Activated CD4-positive, alpha-beta T cell treated with anti-CD3 and anti-CD28 coated beads, Interleukin-2, amount 50 U/mL, for 24 hours (primary cell): ENCODE data around the gene SEC23B.
"Not testable (repeated sequence)": the region's sequence is repeated elsewhere in the genome, so short reads cannot be mapped to it uniquely, and the experiment has no call there.

Experiments
- DNase-seq, 2 donors: peaks; one replicate each; pipeline ENCODE4 v3.0.0-alpha.2; 2020; ENCODE audit warnings: low read depth in 1 of 2, low spot score in 1 of 2

The SEC23B gene

DNA sequence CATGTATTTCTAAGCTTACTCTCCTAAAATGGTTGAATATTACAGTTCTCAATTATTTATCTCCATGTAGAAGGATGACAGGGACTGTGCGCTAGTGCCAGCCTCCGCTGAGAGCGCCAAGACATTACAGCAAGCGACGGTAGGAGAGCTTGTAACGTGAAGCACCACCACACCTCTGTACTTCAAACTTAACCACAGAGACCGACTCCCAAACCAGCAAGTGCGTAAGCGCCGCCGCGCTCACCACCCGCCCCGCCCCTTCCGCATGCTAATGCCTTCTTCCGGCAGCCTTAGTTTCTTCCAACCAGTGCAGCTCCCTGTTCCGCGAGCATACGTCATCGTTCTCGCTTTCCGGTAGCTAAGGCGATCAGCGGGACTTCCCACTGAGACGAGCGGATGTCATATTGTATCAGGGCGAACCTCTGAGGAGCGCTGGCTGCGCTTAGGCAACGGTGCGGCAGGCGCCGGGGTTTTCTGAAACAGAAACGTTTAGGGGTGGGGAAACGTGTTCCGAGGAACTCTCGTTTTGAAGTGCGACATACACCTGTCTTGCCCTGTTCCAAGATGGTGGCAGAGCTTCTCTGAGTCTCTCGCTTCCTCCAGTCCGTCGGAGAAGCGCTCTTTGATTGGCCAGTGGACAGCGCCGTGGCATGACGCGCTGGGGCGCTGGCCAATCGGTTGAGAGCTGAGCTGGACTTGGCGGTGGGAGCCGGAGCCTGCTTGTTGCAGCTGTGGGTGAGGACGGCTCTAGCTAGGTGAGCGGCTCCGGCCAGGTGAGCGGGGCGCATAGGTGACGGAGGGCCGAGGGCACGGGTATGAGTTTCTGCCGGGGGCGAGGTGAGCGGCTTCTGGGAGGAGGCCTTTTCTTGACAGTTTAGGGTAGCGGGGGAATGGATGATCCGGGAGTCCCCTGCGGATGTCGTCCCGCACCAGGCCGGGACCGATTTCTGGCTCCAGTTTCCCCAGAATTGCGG, at the start of gene SEC23B:
SEC23B (plus strand) TSS at position 723 of the 974 bp plus-strand sequence. CDS start 2,896 bp downstream, outside the sequence.
- peak; percentile 93 to 96 for DNase-seq

DNA sequence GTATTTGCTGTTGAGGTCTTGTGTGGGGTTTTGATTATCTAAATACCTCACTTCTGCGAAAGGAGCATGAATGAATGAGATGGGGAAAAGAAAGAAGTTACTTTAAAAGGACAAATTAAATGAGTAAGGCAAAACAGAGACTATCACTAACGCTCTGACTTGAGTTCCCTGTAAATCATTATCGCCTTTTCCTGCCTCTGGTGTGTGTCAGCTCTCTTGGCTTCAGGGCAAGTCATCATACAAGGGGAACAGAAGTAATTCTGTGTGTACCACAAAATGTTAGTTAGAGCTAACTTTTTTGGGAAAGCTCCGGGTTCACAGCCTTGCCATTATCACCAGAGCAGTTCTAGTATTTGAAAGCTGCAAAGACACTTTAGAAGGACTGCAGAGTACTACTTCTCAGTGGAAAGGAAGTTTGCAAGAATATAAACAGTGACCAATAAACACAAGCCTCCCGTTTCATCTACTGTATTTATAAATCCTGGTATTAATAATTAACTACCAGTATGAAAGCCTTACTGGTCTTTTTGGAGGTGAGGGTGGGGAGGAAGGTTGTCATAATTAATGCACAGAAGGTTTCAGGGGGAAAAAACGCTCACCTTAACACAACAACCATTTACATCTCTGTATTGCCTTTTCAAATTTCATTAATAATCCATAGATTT, 42.1 kb upstream of the SEC23B start:
- no peak for DNase-seq

DNA sequence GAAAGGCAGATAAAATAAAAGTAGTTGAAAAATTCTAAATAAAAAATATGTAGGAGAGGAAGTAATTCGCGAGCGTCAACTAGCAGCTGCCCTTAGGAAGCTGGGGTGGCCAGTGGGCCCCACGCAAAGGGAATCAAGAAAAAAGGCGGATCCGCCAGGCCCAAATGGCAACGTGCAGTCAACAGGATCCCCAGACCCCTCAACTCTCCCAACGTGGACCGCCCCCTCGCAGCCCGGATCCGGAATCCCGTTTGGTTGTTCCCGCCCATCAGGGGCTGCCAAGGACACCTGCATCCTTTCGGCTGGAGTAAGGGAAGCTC, 41.2 kb upstream of the SEC23B start:
- no peak for DNase-seq

DNA sequence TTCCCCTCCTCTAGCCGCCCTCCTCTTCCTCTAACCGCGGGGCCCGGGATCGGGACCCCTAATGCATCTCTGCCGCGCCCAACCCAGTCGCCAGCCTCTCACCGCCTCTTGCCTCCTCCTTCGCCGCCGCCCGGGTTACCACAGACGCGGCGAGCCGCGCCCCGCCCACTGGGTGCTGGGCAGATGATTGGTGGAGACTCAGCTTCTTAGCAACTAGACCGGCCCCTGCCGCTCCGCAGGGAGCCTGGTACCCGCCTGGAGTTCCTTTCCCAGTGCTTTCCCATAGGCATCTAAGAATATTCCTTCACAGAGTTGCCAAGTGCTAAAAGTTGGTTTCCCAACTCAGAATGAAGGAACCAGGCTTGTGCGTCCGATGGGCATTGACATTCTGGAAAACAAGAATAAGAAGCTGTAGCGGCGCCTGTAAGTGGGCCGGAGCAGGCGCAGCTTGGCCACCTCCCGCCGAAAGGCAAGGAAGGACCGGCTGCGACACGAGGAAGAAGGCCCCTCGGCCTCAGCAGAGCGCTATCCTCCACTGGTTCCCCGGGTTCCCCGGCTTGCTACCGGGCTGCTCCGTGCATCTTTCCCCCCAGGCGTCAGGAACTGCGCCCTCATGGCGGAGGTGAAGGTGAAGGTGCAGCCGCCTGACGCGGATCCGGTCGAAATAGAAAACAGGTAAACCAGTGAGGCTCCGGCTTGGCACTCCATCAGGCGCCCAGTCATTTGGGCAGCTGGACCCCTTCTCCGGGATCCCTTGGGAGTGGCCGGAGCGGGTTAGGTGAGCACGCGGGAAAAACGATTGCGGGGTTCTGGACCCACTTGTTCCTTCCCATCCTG, 40.6 kb upstream of the SEC23B start, which contains the start of the genes DZANK1 and POLR3F:
DZANK1 (minus strand) TSS at position 137 of the 837 bp plus-strand sequence. CDS start 1,672 bp downstream, outside the sequence.
POLR3F (plus strand) TSS at position 497 of the 837 bp plus-strand sequence; CDS start at position 614, 117 bp downstream.
- peak; percentile 83 to 86 for DNase-seq

DNA sequence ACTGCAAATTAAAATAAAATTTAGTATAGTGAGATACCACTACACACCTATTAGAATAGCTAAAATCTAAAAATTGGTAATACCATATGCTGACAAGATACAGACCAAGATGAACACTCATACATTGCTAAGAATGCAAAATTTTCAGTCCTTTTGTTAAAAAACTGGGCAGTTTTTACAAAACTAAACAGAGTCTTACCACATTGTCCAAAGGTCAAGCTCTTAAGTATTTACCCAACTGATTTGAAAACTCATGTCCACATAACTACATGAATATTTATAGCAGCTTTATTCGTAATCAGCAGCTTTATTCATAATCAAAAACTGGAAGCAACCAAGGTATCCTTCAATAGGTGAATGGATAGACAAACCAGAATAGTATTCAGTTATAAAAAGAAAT, 30.5 kb upstream of the SEC23B start:
- no peak for DNase-seq

DNA sequence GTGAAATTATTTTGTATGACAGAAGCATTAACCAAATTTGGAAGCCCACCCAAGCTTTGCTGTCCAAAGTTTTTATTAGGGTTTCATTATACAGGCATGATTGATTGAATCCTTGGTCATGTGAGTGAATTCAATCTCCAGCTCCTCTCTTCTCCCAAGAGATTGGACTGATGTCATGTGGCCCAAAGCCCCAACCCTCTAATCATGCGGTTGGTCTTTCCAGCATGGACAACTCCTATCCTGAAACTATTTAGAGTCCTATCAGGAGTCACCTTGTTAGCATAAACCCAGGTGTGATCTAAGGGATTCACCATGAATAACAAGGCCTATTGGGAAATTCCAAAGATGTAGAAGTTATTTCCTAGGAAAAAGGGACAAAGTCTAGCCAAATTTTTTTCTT, 29.9 kb upstream of the SEC23B start:
- DNase-seq = no peak

DNA sequence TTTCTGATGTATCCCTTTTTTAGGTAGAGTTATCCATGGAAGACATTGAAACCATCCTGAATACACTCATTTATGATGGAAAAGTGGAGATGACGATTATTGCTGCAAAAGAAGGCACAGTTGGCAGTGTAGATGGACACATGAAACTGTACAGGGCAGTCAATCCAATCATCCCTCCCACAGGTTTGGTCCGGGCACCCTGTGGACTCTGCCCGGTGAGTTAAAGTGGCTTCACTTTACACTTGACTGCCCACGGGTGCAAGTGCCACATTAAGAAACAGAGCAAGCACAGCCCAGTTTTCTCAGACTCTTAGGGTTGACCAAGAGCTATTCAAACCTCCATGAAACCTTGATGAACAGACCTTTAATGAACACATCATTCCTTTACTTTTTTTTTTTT, 26.1 kb upstream of the SEC23B start:
- DNase-seq = no peak

DNA sequence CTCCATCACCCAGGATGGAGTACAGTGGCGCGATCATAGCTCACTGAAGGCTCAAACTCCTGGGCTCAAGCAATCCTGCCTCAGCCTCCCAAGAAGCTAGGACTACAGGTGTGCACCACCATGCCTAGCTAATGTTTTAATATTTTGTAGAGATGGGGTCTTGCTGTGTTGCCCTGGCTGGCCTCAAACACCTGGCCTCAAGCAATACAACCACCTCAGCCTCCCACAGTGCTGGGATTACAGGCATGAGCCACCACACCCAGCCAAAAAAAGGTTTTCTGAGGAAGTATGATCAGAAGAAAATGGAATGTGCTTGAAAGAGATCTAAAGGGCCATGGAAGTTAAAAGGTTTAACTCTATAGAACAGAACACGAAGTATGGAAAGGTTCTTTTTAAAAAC, 19.4 kb upstream of the SEC23B start:
- no peak for DNase-seq

DNA sequence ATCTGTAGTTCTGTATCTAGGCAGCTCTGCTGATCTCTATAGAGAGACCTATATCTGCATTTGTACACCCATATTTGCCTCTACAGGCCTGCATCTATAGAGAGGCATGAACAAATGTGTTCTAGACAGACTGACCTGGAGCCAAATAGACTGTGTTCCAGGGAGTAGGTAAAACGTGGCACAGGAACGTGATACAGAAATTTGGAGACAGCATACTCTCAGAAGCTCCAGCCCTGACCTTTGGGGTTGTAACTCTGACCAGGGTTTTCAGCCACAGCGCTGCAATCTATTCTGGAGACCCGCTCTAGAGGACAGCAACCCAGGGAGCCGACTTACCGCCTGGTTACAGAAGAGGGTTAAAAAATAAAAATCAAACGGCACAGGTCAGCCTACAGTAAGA, 11.7 kb upstream of the SEC23B start:
- no peak for DNase-seq

DNA sequence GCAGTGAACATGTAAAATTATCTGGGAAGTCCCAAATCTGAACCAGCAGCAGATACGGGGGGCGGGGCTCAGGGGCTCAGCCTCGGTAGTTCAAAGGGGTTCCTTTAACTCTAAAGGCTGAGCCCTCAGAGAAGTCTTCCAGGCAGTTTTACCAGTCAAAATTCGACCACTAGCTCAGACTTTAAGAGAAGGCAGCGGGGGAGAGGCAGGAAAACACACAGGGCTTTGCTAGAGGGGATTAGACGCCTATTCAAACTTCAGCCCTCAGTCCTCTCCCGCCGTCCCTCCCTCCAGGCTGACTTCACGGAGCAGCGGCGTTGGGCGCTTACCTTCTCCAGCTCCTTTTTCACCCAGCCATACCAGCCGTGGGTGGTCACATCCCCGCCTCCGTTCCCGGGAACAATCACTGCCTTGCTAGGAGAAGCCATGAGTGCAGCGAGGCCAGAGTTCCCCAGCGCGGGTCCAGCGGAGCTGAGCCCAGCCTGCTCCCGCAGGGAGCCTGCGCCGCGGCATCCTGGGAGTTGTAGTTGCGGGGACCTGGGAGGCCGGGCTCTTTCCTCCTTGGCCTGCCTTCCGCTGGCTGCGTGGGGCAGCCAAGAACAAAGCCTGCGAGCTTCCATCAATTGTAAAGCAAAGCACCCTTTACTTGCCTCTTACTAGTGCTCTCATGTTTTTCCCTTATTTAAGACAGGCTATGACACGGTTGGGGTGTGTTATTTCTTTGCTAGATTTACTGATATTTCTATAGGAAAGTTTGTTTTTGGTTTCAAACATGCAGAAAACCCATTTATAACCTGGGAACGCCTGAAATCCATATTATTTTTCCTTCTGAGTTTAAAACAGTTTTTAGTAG, 10.8 kb upstream of the SEC23B start, which contains the start of gene RBBP9:
RBBP9 (minus strand) TSS at position 486 of the 853 bp plus-strand sequence; CDS start at position 428, 58 bp downstream.
- peak; percentile 47 to 68 for DNase-seq

DNA sequence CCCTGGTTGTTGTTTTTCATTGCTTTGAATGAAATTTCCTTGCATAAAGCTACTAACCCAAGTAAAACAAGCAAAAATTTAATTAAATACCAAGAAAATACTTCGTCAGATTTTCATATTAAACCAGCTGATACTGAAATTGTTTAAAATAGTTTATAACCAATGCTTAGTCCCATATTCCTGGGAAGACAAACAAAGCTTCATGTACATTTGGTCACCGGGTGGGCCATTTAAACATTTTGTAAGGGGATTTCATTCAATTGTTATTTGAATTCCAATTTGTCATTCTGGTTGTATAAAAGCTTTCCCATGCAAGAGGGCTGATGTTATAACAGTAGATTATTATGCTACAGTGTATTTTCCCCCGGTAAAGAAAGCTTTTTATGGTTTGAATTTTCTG, 10.1 kb upstream of the SEC23B start:
- DNase-seq = no peak

DNA sequence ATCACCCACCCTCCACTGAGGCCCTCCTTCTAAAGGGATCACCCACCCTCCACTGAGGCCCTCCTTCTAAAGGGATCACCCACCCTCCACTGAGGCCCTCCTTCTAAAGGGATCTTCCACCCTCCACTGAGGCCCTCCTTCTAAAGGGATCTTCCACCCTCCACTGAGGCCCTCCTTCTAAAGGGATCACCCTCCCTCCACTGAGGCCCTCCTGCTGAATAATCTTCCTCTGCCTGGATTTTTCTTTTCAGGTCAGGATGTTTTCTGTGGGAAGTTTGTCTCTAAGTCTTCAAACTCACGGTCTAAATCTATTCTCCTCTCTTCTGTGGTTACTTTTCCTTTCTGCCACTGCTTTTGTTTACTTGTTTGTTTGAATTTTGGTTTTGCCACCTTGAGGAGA, 6.1 kb upstream of the SEC23B start:
- not testable (repeated sequence) for DNase-seq

DNA sequence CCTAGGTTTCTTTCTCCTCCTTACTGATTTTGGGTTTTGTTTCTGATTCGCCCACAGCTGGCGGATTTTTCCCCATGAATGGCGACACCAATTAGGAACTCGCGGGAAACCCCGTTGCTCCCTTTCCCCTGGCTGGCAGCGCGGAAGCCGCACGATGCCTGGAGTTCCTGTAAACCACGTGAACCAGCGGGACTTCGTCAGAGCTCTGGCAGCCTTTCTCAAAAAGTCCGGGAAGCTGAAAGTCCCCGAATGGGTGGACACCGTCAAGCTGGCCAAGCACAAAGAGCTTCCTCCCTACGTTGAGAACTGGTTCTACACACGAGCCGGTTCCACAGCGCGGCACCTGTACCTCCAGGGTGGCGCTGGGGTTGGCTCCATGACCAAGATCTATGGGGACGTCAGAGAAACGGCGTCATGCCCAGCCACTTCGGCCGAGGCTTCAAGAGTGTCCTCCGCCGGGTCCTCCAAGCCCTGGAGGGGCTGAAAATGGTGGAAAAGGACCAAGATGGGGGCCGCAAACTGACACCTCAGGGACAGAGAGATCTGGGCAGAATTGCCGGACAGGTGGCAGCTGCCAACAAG, 3.2 kb upstream of the SEC23B start:
- DNase-seq = no peak

DNA sequence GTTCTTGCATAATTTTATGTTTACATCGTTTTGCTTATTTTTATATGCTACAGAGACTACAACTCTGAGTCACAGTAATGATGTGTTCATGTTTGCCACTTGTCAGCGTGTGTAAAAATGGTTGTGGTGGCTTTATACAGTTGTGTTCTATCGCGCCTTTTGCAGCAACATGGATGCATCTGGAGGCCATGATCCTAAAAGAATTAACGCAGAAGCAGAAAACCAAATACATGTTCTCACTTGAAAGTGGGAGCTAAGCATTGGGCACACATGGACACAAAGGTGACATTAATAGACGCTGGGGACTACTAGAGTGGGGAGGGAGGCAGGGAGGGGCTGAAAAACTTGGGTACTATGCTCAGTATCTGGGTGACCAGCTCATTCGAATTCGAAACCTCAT, 996 bp upstream of the SEC23B start:
- DNase-seq = no peak

DNA sequence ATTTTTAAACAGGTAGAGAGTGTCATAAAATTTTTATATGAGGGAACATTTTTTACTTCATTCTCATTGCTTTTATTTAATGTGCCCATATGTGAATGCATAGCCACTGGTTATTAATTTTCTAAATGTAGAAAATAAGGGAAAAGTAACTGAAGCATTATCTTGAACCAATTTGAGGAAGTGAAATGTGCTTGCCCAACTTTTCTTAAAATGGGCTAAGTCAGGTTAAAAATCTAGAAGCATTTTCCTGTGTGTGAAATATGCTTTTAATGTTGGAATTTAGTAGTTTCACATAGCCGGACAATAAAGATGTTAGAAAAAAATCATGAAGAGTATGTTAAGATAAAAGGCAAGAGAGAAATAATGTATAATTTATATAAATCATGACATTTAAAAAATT, 3.8 kb downstream of the SEC23B start:
- DNase-seq = no peak

DNA sequence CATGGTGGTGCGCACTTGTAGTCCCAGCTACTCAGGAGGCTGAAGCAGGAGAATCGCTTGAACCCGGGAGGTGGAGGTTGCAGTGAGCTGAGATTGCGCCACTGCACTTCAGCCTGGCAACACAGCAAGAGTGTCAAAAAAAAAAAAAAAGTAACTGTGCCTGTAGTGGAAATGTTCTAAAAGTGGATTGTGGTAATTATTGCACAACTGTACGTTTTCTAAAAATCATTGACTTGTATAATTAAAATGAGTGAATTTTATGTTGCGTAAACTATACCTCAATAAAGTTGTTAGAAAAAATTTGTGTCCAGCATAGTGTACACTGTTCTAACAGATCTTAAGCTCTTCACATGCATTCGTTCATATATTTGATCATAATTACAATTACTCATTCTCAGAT, 5.5 kb downstream of the SEC23B start:
- no peak for DNase-seq

DNA sequence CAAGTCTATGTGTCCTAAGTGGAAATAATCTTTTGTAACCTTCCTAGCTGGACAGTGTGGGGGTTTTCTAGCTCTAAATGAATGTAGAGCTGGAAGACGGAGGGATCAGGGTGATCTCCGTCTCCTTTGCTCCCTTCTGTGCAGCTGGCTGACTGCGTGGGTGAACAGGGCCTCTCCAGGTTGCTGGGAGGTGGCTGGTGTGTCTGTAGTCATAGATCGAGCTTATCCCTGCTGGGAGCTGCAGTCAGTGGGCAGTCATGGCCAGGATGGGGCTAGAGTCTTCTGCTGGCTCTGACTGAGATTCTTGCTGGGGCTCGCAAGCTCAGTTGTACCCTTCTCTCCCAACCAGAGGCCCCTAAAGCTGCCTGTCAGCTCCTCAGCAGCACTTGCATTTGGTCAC, 6.4 kb downstream of the SEC23B start:
- DNase-seq = no peak

DNA sequence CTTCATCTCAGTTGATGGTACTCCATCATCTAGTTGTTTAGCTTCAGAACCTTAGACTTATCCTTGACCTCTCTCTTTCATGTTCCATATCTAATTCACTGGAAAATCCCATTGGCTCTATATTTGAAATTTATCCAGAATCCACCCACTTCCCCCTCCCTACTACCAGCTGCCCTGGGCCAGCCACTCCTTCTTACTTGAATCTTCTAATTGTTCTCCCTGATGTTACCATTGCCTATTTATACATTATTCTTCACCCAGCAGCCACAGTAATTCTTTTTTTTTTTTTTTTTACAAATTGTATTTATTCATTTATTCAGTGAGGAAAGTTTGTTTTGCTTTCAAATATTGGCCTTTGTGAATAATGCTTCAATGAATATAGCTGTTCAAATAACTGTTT, 8.2 kb downstream of the SEC23B start:
- no peak for DNase-seq

DNA sequence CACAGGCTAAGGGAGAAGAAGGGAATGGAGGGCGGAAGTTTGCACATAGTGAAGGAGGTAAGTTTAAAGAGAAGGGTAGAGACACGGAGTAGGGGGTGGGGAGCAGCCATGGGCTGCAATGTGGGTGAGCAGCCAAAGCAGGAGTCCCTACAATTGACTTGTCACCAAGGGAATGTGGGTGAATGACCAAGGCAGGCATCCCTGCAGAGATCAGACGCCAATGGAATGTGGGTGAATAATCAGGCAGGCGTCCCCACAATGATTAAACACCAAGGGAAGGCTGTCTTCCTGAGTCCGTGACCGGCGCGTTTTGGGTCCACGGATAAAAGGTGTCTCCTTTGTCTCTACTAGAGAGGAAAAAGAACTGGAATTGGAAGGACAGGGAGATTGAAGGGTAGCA, 14.3 kb downstream of the SEC23B start:
- not testable (repeated sequence) for DNase-seq

DNA sequence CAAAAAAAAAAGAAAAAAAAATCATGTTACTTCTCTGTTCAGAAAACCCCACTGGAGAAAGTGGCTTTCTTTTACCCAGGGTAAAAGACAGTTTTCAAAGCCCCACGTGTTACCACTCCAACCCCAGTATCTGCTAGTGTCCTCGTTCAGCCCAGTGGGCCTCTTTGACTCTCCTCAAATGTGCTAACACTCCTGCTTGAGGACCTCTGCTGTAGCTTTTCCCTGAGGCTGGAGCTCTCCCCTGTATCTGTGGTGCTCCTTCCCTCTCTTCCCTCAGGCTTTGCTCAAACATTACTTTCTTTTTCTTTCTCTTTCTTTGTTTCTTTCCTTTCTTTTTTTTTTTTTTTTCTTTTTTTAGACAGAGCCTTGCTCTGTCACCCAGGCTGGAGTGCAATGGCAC, 15.3 kb downstream of the SEC23B start:
- no peak for DNase-seq
